IPS-18c (cell line): ENCODE measurements around the gene NT5C2.
"Not testable (repeated sequence)": the region's sequence is repeated elsewhere in the genome, so short reads cannot be mapped to it uniquely, and the experiment has no call there.

Experiments
- H3K4me3 ChIP-seq: 2 replicates; pipeline ENCODE4 v1.7.0; 2013; ENCODE audit warnings: low read depth, mild to moderate bottlenecking, low read length, moderate library complexity; ENCODE audit not compliant: insufficient read depth
- H3K9me3 ChIP-seq: one replicate; pipeline ENCODE4 v1.6.1; 2013; ENCODE audit warnings: mild to moderate bottlenecking, low read length, moderate library complexity; ENCODE audit not compliant: control insufficient read depth, insufficient read depth

The NT5C2 gene

DNA sequence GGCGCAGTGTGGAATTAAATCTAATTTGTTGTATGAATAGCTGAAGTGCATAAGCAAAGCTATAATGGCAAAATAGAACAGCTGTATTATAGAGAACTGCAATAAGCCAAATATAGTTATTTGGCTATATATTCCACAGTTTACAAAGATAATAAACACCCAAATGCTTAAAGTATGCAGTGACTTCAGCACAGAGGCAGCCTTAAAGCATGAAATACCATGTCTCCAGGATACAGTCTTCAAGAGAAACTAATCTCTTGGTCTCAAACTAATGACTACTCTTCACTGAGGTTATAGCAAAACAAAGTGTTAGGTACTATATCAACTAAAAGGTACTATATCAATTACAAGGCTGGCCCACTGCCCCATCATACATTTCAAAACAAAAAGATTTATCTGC, 48.0 kb downstream of the NT5C2 start:
- Histone ChIP-seq H3K4me3 (no peak overlapping the region), H3K9me3 (no peaks in the 10 kb centered on the region)

DNA sequence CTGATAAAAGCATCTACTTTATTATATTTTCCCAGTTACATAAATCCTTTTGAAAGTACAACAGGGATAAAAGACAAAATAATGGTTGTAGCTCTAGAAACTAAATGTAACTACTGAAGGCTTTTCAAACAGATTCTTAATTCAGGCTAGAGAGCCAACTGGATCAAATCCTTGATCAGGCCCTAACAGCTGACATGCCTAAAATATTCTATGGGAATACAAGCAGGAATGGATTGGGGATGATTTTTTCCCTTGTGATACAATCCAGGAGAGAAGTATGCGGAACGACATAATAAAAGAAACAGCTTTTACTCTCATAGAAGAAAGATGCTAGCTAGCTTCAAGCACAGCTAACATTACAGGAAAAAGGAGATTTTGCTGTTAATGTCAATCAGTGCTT, 49.0 kb downstream of the NT5C2 start:
- H3K4me3 ChIP-seq: no peak overlapping the region
- H3K9me3 ChIP-seq: no peaks in the 10 kb centered on the region

DNA sequence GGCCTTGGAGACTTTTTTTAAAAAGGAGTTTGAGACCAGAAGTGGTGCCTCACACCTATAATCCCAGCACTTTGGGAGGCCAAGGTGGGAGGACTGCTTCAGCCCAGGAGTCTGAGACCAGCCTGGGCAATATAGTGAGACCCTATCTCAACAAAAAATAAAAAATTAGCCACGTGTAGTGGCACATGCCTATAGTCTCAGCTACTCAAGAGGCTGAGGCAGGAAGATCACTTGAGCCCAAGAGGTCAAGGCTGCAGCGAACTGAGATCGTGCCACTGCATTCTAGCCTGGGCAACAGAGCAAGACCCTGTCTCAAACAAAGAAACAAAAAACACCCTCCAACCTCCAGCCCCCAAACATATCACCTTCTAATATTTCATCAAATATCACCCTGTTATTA, 49.4 kb downstream of the NT5C2 start:
- not testable (repeated sequence) for H3K9me3 ChIP-seq, H3K4me3 ChIP-seq

GRCh38 chr10:103141950-103142349, 51.1 kb downstream of the NT5C2 start:
- no peaks in the 10 kb centered on the region for H3K9me3 ChIP-seq
- no peak overlapping the region for H3K4me3 ChIP-seq

DNA sequence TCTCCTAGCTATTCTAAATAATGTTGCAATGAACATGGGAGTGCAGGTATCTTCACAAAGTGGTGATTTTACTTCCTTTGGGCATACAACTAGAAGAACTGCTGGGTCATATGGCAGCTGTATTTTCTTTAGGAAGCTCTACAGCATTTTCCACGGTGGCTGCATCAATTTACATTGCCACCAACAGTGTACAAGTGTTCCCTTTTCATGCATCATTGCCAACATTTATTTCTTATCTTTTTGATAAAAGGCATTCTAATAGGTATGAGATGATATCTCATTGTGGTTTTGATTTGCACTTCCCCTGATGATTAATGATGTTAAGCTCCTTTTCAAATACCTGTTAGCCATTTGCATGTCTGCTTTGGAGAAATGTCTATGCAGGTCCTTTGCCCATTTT, 52.6 kb downstream of the NT5C2 start:
- no peaks in the 10 kb centered on the region for H3K9me3 ChIP-seq
- H3K4me3 ChIP-seq: no peak overlapping the region

DNA sequence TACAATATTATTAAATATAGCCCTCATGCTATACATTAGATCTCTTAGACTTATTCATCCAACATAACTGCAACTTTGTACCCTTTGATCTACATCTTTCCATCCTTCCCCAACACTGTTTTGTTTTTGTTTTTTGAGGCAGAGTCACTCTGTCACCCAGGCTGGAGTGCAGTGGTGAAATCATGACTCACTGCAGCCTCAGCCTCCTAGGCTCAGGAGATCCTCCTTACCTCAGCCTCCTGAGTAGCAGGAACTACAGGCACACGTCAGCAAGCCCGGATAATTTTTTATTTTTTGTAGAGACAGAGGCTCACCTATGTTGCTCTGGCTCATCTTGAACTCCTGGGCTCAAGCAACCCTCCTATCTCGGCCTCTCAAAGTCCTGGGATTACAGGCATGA, 53.3 kb downstream of the NT5C2 start:
- no peak overlapping the region for H3K4me3 ChIP-seq
- peaks cover 2% of the 10 kb centered on the region for H3K9me3 ChIP-seq

- H3K9me3 ChIP-seq, H3K4me3 ChIP-seq: not testable (repeated sequence)
Observed at GRCh38 chr10:103135168-103135567, 57.9 kb downstream of the NT5C2 start.

DNA sequence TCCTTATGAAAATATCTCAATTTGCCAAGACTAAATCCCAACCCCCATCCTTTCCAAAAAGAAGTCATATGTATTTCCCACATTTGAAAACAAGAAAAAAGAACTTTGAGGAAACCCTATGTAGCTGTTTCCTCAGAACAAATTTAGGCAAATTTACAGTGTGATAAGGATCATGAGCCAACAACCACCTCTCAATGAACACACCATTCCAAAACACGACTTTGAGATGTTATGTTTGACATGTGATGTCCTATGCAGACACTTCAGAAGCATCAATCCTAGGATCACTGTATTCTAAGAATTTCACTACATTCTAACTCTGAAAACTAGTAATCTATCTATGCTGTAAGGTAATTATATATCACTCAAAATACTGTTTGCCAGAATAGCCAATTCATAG, 62.2 kb downstream of the NT5C2 start:
- Histone ChIP-seq H3K9me3 (peaks cover 4% of the 10 kb centered on the region), H3K4me3 (no peak overlapping the region)

GRCh38 chr10:103130180-103130579, 62.9 kb downstream of the NT5C2 start:
- H3K4me3 ChIP-seq, H3K9me3 ChIP-seq: not testable (repeated sequence)

GRCh38 chr10:103127241-103127640, 65.8 kb downstream of the NT5C2 start:
- Histone ChIP-seq H3K4me3 (no peak overlapping the region), H3K9me3 (no peaks in the 10 kb centered on the region)

DNA sequence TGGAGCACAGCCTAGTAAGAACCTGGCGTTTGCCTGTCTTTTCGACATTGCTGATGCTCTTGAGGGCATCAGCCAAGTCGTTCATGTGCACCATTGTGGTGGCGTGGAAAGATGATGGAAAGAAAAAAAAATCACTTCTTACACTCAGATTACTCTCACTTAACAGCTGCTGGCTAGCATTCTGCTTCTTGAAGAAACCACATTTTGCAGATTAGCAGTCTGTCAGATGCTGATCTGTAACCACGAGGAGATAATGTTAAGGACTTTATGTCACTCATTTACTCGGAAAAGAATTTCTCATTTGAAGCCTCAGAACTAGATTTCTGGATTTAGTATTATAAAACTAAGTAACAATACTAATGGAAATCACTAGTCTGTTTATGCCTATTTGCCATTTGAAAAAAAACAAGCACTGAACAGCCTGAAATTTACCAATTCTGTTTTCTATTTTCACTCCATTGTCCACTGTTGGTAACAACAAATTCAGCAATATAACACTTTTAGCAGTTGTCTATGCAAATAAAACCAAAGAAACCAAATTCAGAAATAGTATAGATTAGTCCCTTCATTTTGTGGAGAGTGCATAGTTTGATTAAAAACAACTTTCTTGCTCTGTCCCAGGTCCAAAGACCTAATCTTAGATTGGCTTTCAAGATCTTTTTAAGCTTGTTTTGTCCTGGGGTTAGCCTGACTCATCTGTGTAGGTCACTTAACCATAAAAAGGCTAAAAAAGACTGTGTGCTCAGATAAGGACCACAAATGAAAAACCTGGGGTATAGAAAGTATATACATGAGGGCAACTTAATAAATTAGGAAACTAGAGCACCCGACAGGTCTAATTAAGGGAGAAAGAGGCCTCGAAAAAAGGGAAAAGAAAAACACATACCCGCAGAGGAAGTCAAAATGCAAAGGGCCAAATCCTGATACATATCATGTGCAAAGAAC, 67.5 kb downstream of the NT5C2 start:
- H3K4me3 ChIP-seq: no peak overlapping the region
- H3K9me3 ChIP-seq: no peaks in the 10 kb centered on the region

DNA sequence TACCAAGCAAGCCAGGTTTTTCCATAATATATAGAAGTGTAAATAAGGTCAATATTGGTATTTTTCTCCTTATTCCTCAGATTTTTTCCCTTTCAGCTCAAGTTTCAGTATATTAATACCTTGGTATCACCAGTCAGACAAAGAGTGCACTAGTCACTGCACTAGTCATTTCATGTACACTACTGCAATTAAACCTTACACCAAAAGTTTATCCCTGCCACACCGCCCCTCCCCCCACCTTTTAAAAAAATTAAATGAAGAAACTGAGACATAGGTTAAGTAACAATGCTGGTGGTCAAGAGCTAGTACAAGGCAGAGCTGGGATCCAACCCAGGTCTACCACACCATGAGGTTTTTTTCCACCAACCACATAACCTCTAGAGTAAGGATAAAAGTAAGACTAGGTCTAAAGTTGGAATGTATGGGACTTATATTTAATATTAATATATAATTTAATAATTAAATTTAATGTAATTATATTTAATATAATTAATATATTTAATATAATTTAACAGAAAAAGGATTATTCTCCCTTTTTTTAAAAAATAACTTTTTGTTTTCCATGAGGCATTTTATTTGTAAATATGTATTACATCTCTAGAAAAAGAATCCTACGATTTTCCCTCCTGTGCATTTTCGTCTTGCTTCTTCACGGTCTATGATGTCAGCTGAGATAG, 68.5 kb downstream of the NT5C2 start:
- H3K4me3 ChIP-seq: no peak overlapping the region
- H3K9me3 ChIP-seq: no peaks in the 10 kb centered on the region

GRCh38 chr10:103123282-103124024, 69.6 kb downstream of the NT5C2 start:
- Histone ChIP-seq H3K9me3 (no peaks in the 10 kb centered on the region), H3K4me3 (no peak overlapping the region)

- H3K9me3 ChIP-seq: no peaks in the 10 kb centered on the region
- H3K4me3 ChIP-seq: no peak overlapping the region
Observed at GRCh38 chr10:103120977-103121735, 71.9 kb downstream of the NT5C2 start.

- Histone ChIP-seq H3K4me3 (no peak overlapping the region), H3K9me3 (no peaks in the 10 kb centered on the region)
Observed at GRCh38 chr10:103120546-103120945, 72.5 kb downstream of the NT5C2 start.

GRCh38 chr10:103117247-103117646, 75.8 kb downstream of the NT5C2 start:
- no peaks in the 10 kb centered on the region for H3K9me3 ChIP-seq
- no peak overlapping the region for H3K4me3 ChIP-seq

GRCh38 chr10:103114876-103115275, 78.2 kb downstream of the NT5C2 start:
- no peak overlapping the region for H3K4me3 ChIP-seq
- H3K9me3 ChIP-seq: no peaks in the 10 kb centered on the region
